ENCODE measurements around the gene PPFIA3.

DNA sequence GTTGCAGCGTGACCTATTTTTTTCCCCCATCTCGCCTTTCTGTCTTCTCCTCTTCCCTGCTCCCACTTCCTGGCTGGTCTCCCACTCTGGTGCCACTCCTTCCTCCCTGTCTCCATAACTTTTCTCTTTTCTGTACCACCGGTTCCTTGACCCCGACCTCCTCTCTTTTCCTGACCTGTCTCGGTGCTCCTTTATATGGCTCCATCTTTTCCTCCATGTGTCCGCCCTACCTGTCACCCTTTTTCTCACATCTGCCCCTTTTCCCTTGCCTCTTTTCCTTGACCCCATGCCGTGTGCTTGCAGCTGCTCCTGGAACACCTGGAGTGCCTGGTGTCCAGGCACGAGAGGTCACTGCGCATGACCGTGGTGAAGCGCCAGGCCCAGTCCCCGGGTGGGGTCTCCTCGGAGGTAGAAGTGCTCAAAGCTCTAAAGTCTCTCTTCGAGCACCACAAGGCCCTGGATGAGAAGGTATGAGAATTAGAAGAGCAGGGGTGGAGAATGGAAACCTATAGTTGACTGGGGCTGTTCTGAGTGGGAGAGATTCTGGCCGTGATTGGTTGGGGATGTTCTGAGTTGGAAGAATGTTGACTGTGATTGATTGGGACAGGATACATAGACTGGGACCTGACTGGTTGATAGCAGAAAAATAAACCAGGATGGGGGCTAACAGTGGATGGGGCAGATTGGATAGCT is 9.3 kb downstream of the PPFIA3 start:
- TF ChIP-seq, protein P1, sequence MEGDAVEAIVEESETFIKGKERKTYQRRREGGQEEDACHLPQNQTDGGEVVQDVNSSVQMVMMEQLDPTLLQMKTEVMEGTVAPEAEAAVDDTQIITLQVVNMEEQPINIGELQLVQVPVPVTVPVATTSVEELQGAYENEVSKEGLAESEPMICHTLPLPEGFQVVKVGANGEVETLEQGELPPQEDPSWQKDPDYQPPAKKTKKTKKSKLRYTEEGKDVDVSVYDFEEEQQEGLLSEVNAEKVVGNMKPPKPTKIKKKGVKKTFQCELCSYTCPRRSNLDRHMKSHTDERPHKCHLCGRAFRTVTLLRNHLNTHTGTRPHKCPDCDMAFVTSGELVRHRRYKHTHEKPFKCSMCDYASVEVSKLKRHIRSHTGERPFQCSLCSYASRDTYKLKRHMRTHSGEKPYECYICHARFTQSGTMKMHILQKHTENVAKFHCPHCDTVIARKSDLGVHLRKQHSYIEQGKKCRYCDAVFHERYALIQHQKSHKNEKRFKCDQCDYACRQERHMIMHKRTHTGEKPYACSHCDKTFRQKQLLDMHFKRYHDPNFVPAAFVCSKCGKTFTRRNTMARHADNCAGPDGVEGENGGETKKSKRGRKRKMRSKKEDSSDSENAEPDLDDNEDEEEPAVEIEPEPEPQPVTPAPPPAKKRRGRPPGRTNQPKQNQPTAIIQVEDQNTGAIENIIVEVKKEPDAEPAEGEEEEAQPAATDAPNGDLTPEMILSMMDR (conservative IDR thresholded peaks at IDR 0.05 in 1 of 2, IDR thresholded peaks at IDR 0.05 in 1 of 2; ENCODE audit: extremely low read depth in 1 of 2, insufficient read depth in 1 of 2, low read depth in 1 of 2, low read length in 2 of 2), result no peak
- no peak for TF ChIP-seq EZH2 (IDR thresholded peaks at IDR 0.05; ENCODE audit: borderline replicate concordance, low read length)
